Activated naive CD4-positive, alpha-beta T cell treated with anti-CD3 and anti-CD28 coated beads, Interleukin-2, amount 10 ng/mL, durations not matched to agents 7 days and 5 days (primary cell): ENCODE results near the gene GREB1L.
"Not testable (repeated sequence)": the region's sequence is repeated elsewhere in the genome, so short reads cannot be mapped to it uniquely, and the experiment has no call there.

ENCODE experiments used
- CTCF ChIA-PET: fragments of 350-600 bp; sonication (Branson Sonifier 250); formaldehyde crosslinking; loops from one replicate; lab custom pipeline; 2021; ENCODE audit warnings: antibody characterized with exemption; lab: Charles Lee
- DNase-seq: peaks from one replicate; pipeline ENCODE4 v3.0.0-alpha.2; 2020
- H3K27ac Mint-ChIP-seq: one replicate; pipeline ENCODE4 v1.8.0; 2021; ENCODE audit warnings: mild to moderate bottlenecking, moderate library complexity, mixed read lengths
- H3K27me3 Mint-ChIP-seq: one replicate; pipeline ENCODE4 v1.8.0; 2021; ENCODE audit warnings: mild to moderate bottlenecking, mixed read lengths
- H3K36me3 Mint-ChIP-seq: one replicate; pipeline ENCODE4 v1.8.0; 2021; ENCODE audit warnings: mixed read lengths
- H3K4me1 Mint-ChIP-seq: one replicate; pipeline ENCODE4 v1.8.0; 2021; ENCODE audit warnings: mixed read lengths
- H3K4me3 Mint-ChIP-seq: one replicate; pipeline ENCODE4 v1.8.0; 2021; ENCODE audit warnings: mild to moderate bottlenecking, moderate library complexity, mixed read lengths
- H3K9me3 Mint-ChIP-seq: one replicate; pipeline ENCODE4 v1.8.0; 2021; ENCODE audit warnings: mixed read lengths

The GREB1L gene

DNA sequence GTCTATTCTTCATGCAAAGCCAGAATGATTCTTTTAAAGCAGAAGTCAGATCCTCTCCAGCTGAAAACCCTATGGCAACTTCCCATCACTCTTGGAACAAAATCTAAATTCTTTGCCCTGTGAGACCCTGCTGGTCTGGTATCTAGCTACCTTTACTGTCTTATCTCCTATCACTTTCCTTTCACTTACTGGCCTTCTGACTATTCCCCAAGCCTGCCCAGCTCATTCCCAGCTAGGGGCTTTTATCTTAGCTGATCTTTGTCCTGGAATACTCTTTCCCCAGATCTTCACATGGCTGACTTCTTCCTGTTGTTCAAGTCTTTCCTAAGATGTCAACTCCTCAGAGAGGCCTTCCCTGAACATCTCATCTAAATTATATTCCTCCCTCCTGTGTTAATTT is 63.6 kb downstream of the GREB1L start:
- H3K9me3 Mint-ChIP-seq: no peaks in the 10 kb centered on the region
- peaks cover 4% of the 10 kb centered on the region for H3K27me3 Mint-ChIP-seq
- no peaks in the 10 kb centered on the region for H3K4me1 Mint-ChIP-seq
- no peak for DNase-seq
- H3K36me3 Mint-ChIP-seq: no peaks in the 10 kb centered on the region
- CTCF ChIA-PET: no interaction called here
- no peak overlapping the region for H3K4me3 Mint-ChIP-seq
- H3K27ac Mint-ChIP-seq: no peak overlapping the region

- H3K36me3 Mint-ChIP-seq: no peaks in the 10 kb centered on the region
- no peak for DNase-seq
- H3K4me1 Mint-ChIP-seq: no peaks in the 10 kb centered on the region
- peaks cover 4% of the 10 kb centered on the region for H3K27me3 Mint-ChIP-seq
- H3K9me3 Mint-ChIP-seq: no peaks in the 10 kb centered on the region
- no peak overlapping the region for H3K27ac Mint-ChIP-seq
- H3K4me3 Mint-ChIP-seq: no peak overlapping the region
- CTCF ChIA-PET: no interaction called here
Observed at GRCh38 chr18:21306368-21306767, 64.3 kb downstream of the GREB1L start.

DNA sequence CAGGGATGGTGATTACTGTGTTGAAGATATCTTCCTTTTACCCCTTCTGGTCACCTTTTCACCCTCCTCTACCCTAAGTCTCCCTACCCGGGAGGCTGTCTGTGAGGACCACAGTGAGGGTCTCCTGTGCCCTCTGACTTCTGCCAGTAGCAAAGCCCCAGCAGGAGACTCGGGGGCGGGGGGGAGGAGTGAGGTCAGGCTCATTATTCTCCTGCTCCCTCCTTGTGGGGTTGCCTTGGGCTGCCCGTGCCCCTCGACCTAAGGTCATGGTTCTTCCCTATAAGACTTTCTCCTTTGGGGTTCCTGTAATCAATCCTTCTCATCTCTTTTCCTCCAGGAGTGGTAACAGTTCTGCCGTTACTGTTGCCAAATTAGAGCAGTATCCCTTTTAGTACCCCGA is 65.5 kb downstream of the GREB1L start:
- H3K27ac Mint-ChIP-seq: no peak overlapping the region
- no peaks in the 10 kb centered on the region for H3K36me3 Mint-ChIP-seq
- peaks cover 4% of the 10 kb centered on the region for H3K27me3 Mint-ChIP-seq
- H3K4me3 Mint-ChIP-seq: no peak overlapping the region
- CTCF ChIA-PET: no interaction called here
- H3K4me1 Mint-ChIP-seq: no peaks in the 10 kb centered on the region
- DNase-seq: no peak
- H3K9me3 Mint-ChIP-seq: no peaks in the 10 kb centered on the region

GRCh38 chr18:21309248-21309647 is 67.2 kb downstream of the GREB1L start:
- no peak for DNase-seq
- Mint-ChIP-seq H3K9me3 (no peaks in the 10 kb centered on the region), H3K4me1 (no peaks in the 10 kb centered on the region), H3K4me3 (no peak overlapping the region), H3K27ac (no peak overlapping the region), H3K27me3 (peaks cover 4% of the 10 kb centered on the region), H3K36me3 (no peaks in the 10 kb centered on the region)
- CTCF ChIA-PET: no interaction called here

DNA sequence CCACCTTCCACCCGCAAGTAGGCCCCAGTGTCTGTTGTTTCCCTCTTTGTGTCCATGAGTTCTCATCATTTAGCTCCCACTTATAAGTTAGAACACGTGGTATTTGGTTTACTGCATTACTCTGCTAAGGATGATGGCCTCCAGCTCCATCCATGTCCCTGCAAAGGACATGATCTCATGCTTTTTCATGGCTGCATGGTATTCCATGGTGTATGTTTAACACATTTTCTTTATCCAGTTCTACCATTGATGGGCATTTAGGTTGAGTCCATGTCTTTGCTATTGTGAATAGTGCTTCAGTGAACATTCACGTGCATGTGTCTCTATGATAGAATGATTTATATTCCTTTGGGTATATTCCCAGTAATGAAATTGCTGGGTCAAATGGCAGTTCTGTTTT is 69.9 kb downstream of the GREB1L start:
- CTCF ChIA-PET, H3K27me3 Mint-ChIP-seq, H3K4me3 Mint-ChIP-seq, H3K4me1 Mint-ChIP-seq, H3K27ac Mint-ChIP-seq, H3K9me3 Mint-ChIP-seq, H3K36me3 Mint-ChIP-seq, DNase-seq: not testable (repeated sequence)

DNA sequence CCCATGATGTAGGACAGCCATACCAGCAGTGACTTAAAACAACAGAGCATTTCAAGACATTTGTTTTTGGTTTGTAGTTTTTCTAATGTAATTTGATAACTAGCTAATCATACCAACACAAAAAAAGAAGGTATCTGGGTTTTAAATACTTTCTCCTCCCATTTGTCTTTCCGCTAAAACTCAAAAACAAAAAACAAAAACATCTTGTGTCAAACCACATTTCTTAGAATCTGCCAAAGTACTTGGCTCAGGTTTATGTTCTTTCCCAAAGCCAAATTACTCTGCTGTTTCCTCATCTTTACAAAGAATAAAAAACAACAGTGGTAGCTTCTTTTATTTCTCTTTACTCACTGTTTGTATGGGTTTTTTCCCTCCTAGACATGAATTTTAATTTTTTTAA is 71.5 kb downstream of the GREB1L start:
- H3K4me3 Mint-ChIP-seq: no peak overlapping the region
- no peaks in the 10 kb centered on the region for H3K9me3 Mint-ChIP-seq
- H3K36me3 Mint-ChIP-seq: no peaks in the 10 kb centered on the region
- CTCF ChIA-PET: no interaction called here
- H3K27ac Mint-ChIP-seq: no peak overlapping the region
- no peak for DNase-seq
- no peaks in the 10 kb centered on the region for H3K4me1 Mint-ChIP-seq
- no peaks in the 10 kb centered on the region for H3K27me3 Mint-ChIP-seq

DNA sequence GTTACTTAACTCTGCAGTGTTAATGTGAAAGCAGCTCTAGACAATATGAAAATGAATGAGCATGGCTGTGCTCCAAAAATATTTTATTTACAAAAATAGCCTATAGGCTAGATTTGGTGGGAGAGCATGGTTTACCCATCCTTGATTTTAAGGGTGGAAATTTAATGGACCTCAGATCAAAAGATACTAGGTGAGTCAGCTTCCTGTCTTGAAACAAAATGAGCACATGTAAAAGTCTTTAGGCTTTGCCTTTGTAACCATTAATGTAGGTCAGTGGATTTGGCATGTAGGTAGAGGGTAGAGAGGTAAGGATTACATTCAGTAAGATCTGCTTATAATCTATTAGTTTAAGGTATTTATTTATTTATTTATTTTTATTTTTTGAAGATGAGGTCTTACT is 72.7 kb downstream of the GREB1L start:
- H3K27me3 Mint-ChIP-seq: no peaks in the 10 kb centered on the region
- H3K4me1 Mint-ChIP-seq: no peaks in the 10 kb centered on the region
- CTCF ChIA-PET: no interaction called here
- no peaks in the 10 kb centered on the region for H3K9me3 Mint-ChIP-seq
- DNase-seq: no peak
- no peak overlapping the region for H3K4me3 Mint-ChIP-seq
- no peak overlapping the region for H3K27ac Mint-ChIP-seq
- no peaks in the 10 kb centered on the region for H3K36me3 Mint-ChIP-seq

GRCh38 chr18:21315126-21315525 is 73.1 kb downstream of the GREB1L start:
- H3K36me3 Mint-ChIP-seq, H3K9me3 Mint-ChIP-seq, H3K27ac Mint-ChIP-seq, DNase-seq, H3K4me1 Mint-ChIP-seq, CTCF ChIA-PET, H3K27me3 Mint-ChIP-seq, H3K4me3 Mint-ChIP-seq: not testable (repeated sequence)

DNA sequence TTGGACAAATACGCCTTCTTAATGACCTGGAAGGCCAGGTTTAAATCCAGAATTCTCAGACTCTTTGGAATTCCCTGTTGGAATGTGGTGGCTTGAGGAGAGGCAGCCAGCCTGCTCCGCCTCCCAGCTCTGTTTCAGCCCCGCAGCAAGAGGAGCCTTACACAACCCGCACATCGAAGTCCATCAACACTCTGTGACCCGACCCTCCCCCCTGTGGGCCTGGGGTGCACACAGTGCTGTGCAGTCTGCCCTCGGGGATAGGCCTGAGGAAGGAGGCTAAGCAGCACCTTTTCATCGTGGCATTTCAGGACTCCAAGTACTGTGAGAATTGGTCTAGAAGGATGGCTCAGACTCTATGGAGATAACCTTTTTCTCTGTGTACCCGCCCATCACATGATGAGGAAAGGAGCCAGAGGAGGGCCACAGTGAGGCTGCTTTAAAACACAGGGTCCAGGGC is 73.7 kb downstream of the GREB1L start:
- CTCF ChIA-PET: no interaction called here
- no peak for DNase-seq
- Mint-ChIP-seq H3K9me3 (no peaks in the 10 kb centered on the region), H3K4me3 (no peak overlapping the region), H3K4me1 (no peaks in the 10 kb centered on the region), H3K27me3 (no peaks in the 10 kb centered on the region), H3K36me3 (no peaks in the 10 kb centered on the region), H3K27ac (no peak overlapping the region)

DNA sequence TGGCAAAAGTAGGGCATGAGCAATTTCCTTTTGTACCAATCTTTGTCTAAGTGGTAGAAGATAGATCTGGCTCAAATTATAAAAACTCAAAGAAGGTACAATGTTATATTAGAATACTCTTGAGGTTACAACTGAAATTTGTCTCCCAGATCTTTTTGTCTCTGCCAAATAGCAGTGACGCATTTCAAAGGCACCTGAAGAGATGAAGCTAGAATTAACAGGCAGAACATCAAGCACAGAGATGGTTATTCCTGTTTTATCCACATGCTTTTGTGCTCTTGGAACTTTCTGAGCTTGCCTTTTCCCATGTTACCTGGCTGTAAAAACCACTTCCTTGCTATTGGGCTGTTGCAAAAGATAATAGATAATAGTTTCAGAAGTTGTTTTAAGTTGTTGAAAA is 74.3 kb downstream of the GREB1L start:
- Mint-ChIP-seq H3K4me1 (no peaks in the 10 kb centered on the region), H3K27ac (no peak overlapping the region), H3K27me3 (no peaks in the 10 kb centered on the region), H3K4me3 (no peak overlapping the region), H3K36me3 (no peaks in the 10 kb centered on the region), H3K9me3 (no peaks in the 10 kb centered on the region)
- CTCF ChIA-PET: no interaction called here
- no peak for DNase-seq

- Mint-ChIP-seq H3K9me3 (no peaks in the 10 kb centered on the region), H3K27me3 (no peaks in the 10 kb centered on the region), H3K4me3 (no peak overlapping the region), H3K27ac (no peak overlapping the region), H3K4me1 (no peaks in the 10 kb centered on the region), H3K36me3 (no peaks in the 10 kb centered on the region)
- CTCF ChIA-PET: no interaction called here
- DNase-seq: no peak
Observed at GRCh38 chr18:21321711-21322110, 79.7 kb downstream of the GREB1L start.

GRCh38 chr18:21327101-21327500 is 85.1 kb downstream of the GREB1L start:
- H3K27ac Mint-ChIP-seq: no peak overlapping the region
- no peak overlapping the region for H3K4me3 Mint-ChIP-seq
- CTCF ChIA-PET: no interaction called here
- H3K27me3 Mint-ChIP-seq: no peaks in the 10 kb centered on the region
- no peaks in the 10 kb centered on the region for H3K36me3 Mint-ChIP-seq
- no peaks in the 10 kb centered on the region for H3K9me3 Mint-ChIP-seq
- no peaks in the 10 kb centered on the region for H3K4me1 Mint-ChIP-seq
- DNase-seq: no peak

GRCh38 chr18:21330122-21330701 is 88.2 kb downstream of the GREB1L start:
- CTCF ChIA-PET: no interaction called here
- no peaks in the 10 kb centered on the region for H3K4me1 Mint-ChIP-seq
- H3K27me3 Mint-ChIP-seq: no peaks in the 10 kb centered on the region
- no peak for DNase-seq
- no peak overlapping the region for H3K4me3 Mint-ChIP-seq
- no peaks in the 10 kb centered on the region for H3K36me3 Mint-ChIP-seq
- H3K9me3 Mint-ChIP-seq: no peaks in the 10 kb centered on the region
- H3K27ac Mint-ChIP-seq: no peak overlapping the region

- Mint-ChIP-seq H3K4me1 (no peaks in the 10 kb centered on the region), H3K36me3 (no peaks in the 10 kb centered on the region), H3K4me3 (no peak overlapping the region), H3K27ac (no peak overlapping the region), H3K27me3 (no peaks in the 10 kb centered on the region), H3K9me3 (no peaks in the 10 kb centered on the region)
- no peak for DNase-seq
- CTCF ChIA-PET: no interaction called here
Observed at GRCh38 chr18:21331065-21331464, 89.0 kb downstream of the GREB1L start.

- Mint-ChIP-seq H3K36me3 (no peaks in the 10 kb centered on the region), H3K4me3 (no peak overlapping the region), H3K27ac (no peak overlapping the region), H3K27me3 (no peaks in the 10 kb centered on the region), H3K9me3 (no peaks in the 10 kb centered on the region), H3K4me1 (no peaks in the 10 kb centered on the region)
- DNase-seq: no peak
- CTCF ChIA-PET: no interaction called here
Observed at GRCh38 chr18:21335927-21336488, 94.0 kb downstream of the GREB1L start.

DNA sequence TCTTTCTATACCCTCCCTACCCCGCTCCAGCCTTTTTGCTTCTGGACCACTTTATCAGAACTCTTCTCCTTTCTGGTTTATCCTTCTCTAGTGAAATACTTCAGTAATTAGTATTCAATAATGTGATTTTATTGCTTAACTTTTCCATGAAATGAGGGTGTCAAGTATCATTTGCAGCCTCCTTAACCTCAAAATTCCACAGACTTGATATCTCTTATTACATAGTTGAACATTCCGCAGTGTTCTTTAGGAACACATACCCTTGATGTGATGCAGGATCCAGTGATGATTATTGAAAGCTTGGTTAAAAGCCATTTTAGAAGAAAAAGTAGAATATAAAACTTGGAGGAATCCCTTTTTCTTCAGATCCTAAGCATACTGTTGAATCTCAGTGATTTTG is 94.8 kb downstream of the GREB1L start:
- Mint-ChIP-seq H3K9me3 (no peaks in the 10 kb centered on the region), H3K4me1 (no peaks in the 10 kb centered on the region), H3K27me3 (no peaks in the 10 kb centered on the region), H3K4me3 (no peak overlapping the region), H3K27ac (no peak overlapping the region), H3K36me3 (no peaks in the 10 kb centered on the region)
- DNase-seq: no peak
- CTCF ChIA-PET: no interaction called here
